Melanocyte of skin (primary cell): ENCODE results near the gene MAPRE2. TPM values are rescaled to one million over a fixed set of nuclear protein-coding genes. Genes with fewer than 3 reads are reported as not detected.

Experiments
- small RNA-seq, 2 donors: library from RNA; depleted of rRNA; stranded (forward); fragments of <200 nt; gene quantifications; one replicate each; pipeline ENCODE3, GENCODE V24; 2012
- total RNA-seq, 2 donors: library from RNA; depleted of rRNA; stranded (reverse); fragments of >200 nt; gene quantifications; 2 replicates each; pipeline ENCODE4 v1.2.3, GENCODE V29; 2012

Gene MAPRE2
- 10 to 100 TPM; 16.5 to 31.0 TPM for total RNA-seq

DNA sequence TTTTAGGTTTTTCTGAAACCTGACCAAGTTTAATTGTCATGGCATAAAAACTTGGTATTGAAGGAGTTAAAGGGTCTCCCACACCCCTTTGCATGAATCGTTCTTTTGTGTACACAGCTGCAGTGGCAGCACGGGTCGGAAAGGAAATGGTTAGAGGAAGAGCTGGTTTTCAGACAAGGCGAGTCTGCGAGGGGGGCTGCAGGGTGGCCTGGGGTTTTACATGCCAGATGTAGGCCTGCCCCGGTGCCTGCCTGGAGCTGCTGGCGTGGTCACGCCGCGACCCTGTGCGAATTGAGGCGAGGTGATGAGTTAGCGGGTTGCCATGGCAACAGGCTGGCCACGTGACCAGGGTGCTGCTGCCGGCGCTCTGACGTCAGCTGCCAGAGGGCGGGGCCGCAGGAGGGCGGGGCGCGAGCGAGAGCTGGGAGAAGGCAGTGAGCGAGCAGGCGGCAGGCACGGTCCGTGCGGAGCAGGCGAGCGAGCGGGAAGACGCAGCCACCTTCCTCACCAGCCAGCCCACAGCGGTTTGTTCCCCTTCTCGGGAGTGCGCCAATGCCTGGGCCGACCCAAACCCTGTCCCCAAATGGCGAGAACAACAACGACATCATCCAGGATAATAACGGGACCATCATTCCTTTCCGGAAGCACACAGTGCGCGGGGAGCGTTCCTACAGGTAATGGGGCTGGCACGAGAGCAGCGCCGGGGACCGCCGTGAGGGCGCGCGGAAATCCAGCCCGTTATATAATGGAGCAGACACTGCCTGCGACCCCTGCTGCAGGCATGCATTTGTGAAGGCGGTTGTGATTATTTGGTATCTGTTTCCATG is at the start of gene MAPRE2:
Gene MAPRE2 (plus strand): TSS at position 426 of the 827 bp plus-strand sequence. CDS start 127 bp downstream, at position 553.

Small RNA genes lying within 50 kb of the gene (small RNA-seq; reads per million reads assigned to genes)
- 0 reads per million in 2 donors for gene AC015967.2

Other genes with a start within 250 kb of the MAPRE2 start
- gene ZNF397, start 199.6 kb downstream of the MAPRE2 start, total RNA-seq, result 10 to 100 TPM in 1 of 2 donors, 1 to 10 TPM in 1; 5.7 to 11.4 TPM
- gene ZSCAN30, start 248.8 kb downstream of the MAPRE2 start, total RNA-seq, result 10 to 100 TPM in 1 of 2 donors, 1 to 10 TPM in 1; 9.3 to 18.2 TPM